HepG2 (cell line): ENCODE results near the gene ARPC1A. TPM values are rescaled to one million over a fixed set of nuclear protein-coding genes. Genes with fewer than 3 reads are reported as not detected.

Source experiments
- ATAC-seq: fragments of 200-7000 bp; cut with Tn5 transposase; 3 replicates; pipeline ENCODE4 v1.9.1; 2020; ENCODE audit warnings: mild to moderate bottlenecking, moderate library complexity
- BruUV-seq: library from RNA; stranded (reverse); fragments of 400-500 nt; replicated peaks from 2 replicates; lab custom pipeline; 2021; lab: Mats Ljungman, UMichigan
- CTCF ChIA-PET: fragments of 300-600 bp; formaldehyde crosslinking; extraction: SDS; loops from one replicate; lab custom pipeline; 2021; ENCODE audit warnings: low total read pairs, inconsistent platforms, low intra/inter-chr PET ratio; lab: Yijun Ruan, JAX
- POLR2A ChIA-PET: fragments of 350-600 bp; sonication (Branson Sonifier 250); formaldehyde crosslinking; loops from one replicate; lab custom pipeline; 2020; ENCODE audit warnings: antibody characterized with exemption, inconsistent platforms; lab: Yijun Ruan, JAX
- DNase-seq: peaks from one replicate; pipeline ENCODE4 v3.0.0-alpha.2; 2015; ENCODE audit warnings: low spot score
- FAIRE-seq: peaks from 3 replicates; lab custom pipeline; 2011; peaks lifted over from hg19 to GRCh38; lab: Jason Lieb, UNC
- H2AFZ ChIP-seq: one replicate; pipeline ENCODE4 v1.6.1; 2011; ENCODE audit warnings: low read length, inconsistent platforms
- H3K27ac ChIP-seq: fragments of 300-600 bp; 3 replicates; pipeline ENCODE4 v1.8.0; 2011; ENCODE audit warnings: mixed run types, mild to moderate bottlenecking, mixed read lengths, low read length, inconsistent platforms; ENCODE audit not compliant: insufficient read depth; ENCODE audit errors: extremely low read length
- H3K27me3 ChIP-seq, 2 experiments: fragments of 200-600 bp in 1 of 2; 2 replicates in 1 of 2; 3 replicates in 1 of 2; pipeline versions ENCODE4 v1.6.0 to v1.8.0; 2011; ENCODE audit warnings: low read length in 2 of 2, mild to moderate bottlenecking in 2 of 2, moderate library complexity in 2 of 2, inconsistent platforms in 1 of 2; ENCODE audit not compliant: insufficient read depth in 2 of 2, control insufficient read depth in 1 of 2
- H3K36me3 ChIP-seq, 2 experiments: fragments of 200-600 bp in 1 of 2; replicated peaks in 1 of 2; 2 replicates in 1 of 2; 3 replicates in 1 of 2; pipeline versions ENCODE4 v1.5.1 to v1.8.0; 2011; ENCODE audit warnings: low read length in 2 of 2, inconsistent platforms in 1 of 2; ENCODE audit not compliant: insufficient read depth in 2 of 2, control insufficient read depth in 1 of 2
- H3K4me1 ChIP-seq: 2 replicates; pipeline ENCODE4 v1.5.1; 2012; ENCODE audit warnings: low read length, inconsistent platforms; ENCODE audit not compliant: insufficient read depth
- H3K4me2 ChIP-seq: 2 replicates; pipeline ENCODE4 v1.6.0; 2011; ENCODE audit warnings: low read depth, low read length, inconsistent platforms
- H3K4me3 ChIP-seq, 3 experiments: fragments of 200-600 bp in 1 of 3; sonication (generic), shearing (Covaris generic) in 1 of 3; replicated peaks in 1 of 3; 2 replicates each; pipeline ENCODE4 v1.5.1; 2011 to 2016; ENCODE audit warnings: low read length in 3 of 3, inconsistent platforms in 2 of 3, low read depth in 2 of 3, mild to moderate bottlenecking in 2 of 3, control low read depth in 1 of 3, mixed read lengths in 1 of 3; ENCODE audit not compliant: insufficient read depth in 1 of 3
- H3K79me2 ChIP-seq: one replicate; pipeline ENCODE4 v1.6.1; 2011; ENCODE audit warnings: low read length, inconsistent platforms; ENCODE audit not compliant: insufficient read depth
- H3K9ac ChIP-seq: 2 replicates; pipeline ENCODE4 v1.6.0; 2011; ENCODE audit warnings: mild to moderate bottlenecking, low read depth, low read length, inconsistent platforms; ENCODE audit not compliant: insufficient read depth
- H3K9me3 ChIP-seq: 2 replicates; pipeline ENCODE4 v1.5.1; 2012; ENCODE audit warnings: mild to moderate bottlenecking, low read length
- H4K20me1 ChIP-seq: 2 replicates; pipeline ENCODE4 v1.6.0; 2011; ENCODE audit warnings: inconsistent platforms, mild to moderate bottlenecking, low read length, moderate library complexity; ENCODE audit not compliant: insufficient read depth
- DNMT1 ChIP-seq: sonication (generic); formaldehyde crosslinking; IDR thresholded peaks from 2 replicates; pipeline ENCODE4 v1.5.1; 2020; ENCODE audit warnings: mild to moderate bottlenecking, missing genetic modification reagents
- FOXA3 ChIP-seq: IDR thresholded peaks from 2 replicates; pipeline ENCODE4 v1.6.1; 2016; ENCODE audit warnings: missing genetic modification reagents, missing compliant biosample characterization
- FOXK1 ChIP-seq: sonication (generic); formaldehyde crosslinking; IDR thresholded peaks from 2 replicates; pipeline ENCODE4 v1.4.0; 2020; ENCODE audit warnings: low read depth, missing genetic modification reagents, borderline replicate concordance
- FOXK2 ChIP-seq: fragments of 450-650 bp; IDR thresholded peaks from 2 replicates; pipeline ENCODE4 v1.6.1; 2016
- HMG20B ChIP-seq: conservative IDR thresholded peaks from 2 replicates; pipeline ENCODE4 v1.6.1; 2016; ENCODE audit warnings: missing genetic modification reagents, missing compliant biosample characterization
- HOXD1 ChIP-seq: sonication (generic); formaldehyde crosslinking; IDR thresholded peaks from 2 replicates; pipeline ENCODE4 v1.5.0; 2020; ENCODE audit warnings: missing genetic modification reagents
- POGK ChIP-seq: sonication (generic); formaldehyde crosslinking; conservative IDR thresholded peaks from 2 replicates; pipeline ENCODE4 v1.8.0; 2022; ENCODE audit warnings: mild to moderate bottlenecking, moderate library complexity, missing genetic modification reagents
- SOX5 ChIP-seq: IDR thresholded peaks from 2 replicates; pipeline ENCODE4 v1.6.1; 2016; ENCODE audit warnings: borderline replicate concordance
- SRSF9 ChIP-seq: fragments of 200-400 bp; formaldehyde crosslinking; IDR thresholded peaks from 2 replicates; pipeline ENCODE4 v1.6.1; 2018; ENCODE audit warnings: borderline replicate concordance, mild to moderate bottlenecking, low read depth, low read length; ENCODE audit not compliant: insufficient read depth, poor library complexity, severe bottlenecking
- ZBTB7A ChIP-seq: sonication (generic); formaldehyde crosslinking; IDR thresholded peaks from 2 replicates; pipeline ENCODE4 v1.8.0; 2022; ENCODE audit warnings: mild to moderate bottlenecking, missing genetic modification reagents
- ZNF205 ChIP-seq: IDR thresholded peaks from 2 replicates; pipeline ENCODE4 v1.6.1; 2018; ENCODE audit warnings: missing biosample characterization, missing genetic modification reagents
- ZNF333 ChIP-seq: sonication (generic); formaldehyde crosslinking; IDR thresholded peaks from 2 replicates; pipeline ENCODE4 v1.4.0; 2020; ENCODE audit warnings: mild to moderate bottlenecking, missing genetic modification reagents, borderline replicate concordance
- ZNF569 ChIP-seq: sonication (generic); formaldehyde crosslinking; IDR thresholded peaks from 2 replicates; pipeline ENCODE4 v1.5.0; 2020; ENCODE audit warnings: mild to moderate bottlenecking, missing genetic modification reagents, moderate library complexity, borderline replicate concordance
- ZNF75D ChIP-seq: sonication (generic); formaldehyde crosslinking; IDR thresholded peaks from 2 replicates; pipeline ENCODE4 v1.8.1; 2023; ENCODE audit warnings: missing genetic modification reagents, mild to moderate bottlenecking, borderline replicate concordance
- WGBS: methylation state at CpG from one replicate; pipeline ENCODE4 v1.1.6; 2017; ENCODE audit warnings: low lambda C conversion rate; 5-methylcytosine and 5-hydroxymethylcytosine counted together
- in situ Hi-C: cut with HindIII; loops from 2 replicates; pipeline ENCODE4 v1.10.0; 2017; ENCODE audit warnings: low pct_unique_long_range_greater_than_20kb; ENCODE audit not compliant: extremely low pct_ligation_motif_present
- intact Hi-C: fragments of 100-400 bp; cut with micrococcal nuclease; formaldehyde crosslinking; loops from one replicate; pipeline ENCODE4 v1.10.0; 2022; ENCODE audit not compliant: unreplicated experiment
- polyA plus RNA-seq, 8 experiments: library from polyadenylated mRNA; depleted of rRNA in 3 of 8; stranded (reverse) in 7 of 8; unstranded in 1 of 8; fragments of >200 nt; fragmentation: Illumina TruSeq in 4 of 8; extraction: Trizol in 4 of 8; gene quantifications; 2 replicates each; pipeline versions ENCODE4 v1.2.1 to v1.2.3, GENCODE V29; 2011 to 2016; ENCODE audit warnings: low read depth in 4 of 8, missing spikeins in 1 of 8, mixed read lengths in 1 of 8; ENCODE audit not compliant: insufficient read depth in 1 of 8
- total RNA-seq, 5 experiments: library from RNA; depleted of rRNA; stranded (reverse); fragments of >200 nt; fragmentation: Illumina TruSeq; extraction: Trizol; gene quantifications; 2 replicates each; pipeline ENCODE4 v1.2.3, GENCODE V29; 2016; ENCODE audit warnings: low read depth in 1 of 5
- TF ChIP-seq, protein P1 (sequence below): sonication (generic); formaldehyde crosslinking; IDR thresholded peaks from 2 replicates; pipeline ENCODE4 v1.4.0; 2020; ENCODE audit warnings: missing genetic modification reagents, borderline replicate concordance

ARPC1A gene
- total and polyA plus RNA-seq, 2 of the 13 experiments (the other 11 are each of a cell fraction or from before 2014, with no cell fraction given), result 44.3 to 88.5 TPM

DNA sequence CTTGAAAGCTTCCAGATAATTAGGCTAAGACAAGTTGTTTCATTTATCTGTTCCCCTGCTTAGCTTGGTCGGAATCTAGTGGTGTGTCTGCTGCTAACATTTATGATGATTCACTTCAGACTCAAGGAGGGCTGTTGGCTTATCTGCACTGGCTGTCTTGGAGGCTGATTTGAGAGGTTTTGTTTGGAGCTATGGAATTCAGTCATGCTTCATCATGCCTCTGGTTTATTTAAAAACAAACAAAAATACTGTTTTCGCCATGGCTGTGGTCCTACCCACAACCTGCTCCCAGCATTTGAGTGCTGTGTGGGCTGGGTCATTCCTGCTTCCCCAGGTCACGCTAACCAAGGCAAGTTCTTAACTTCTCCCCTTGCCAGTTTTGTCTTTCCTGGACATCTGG lies 37.1 kb downstream of the ARPC1A start:
- ChIA-PET CTCF (no interaction called here), POLR2A (no interaction called here)
- no peak for FAIRE-seq
- no peak overlapping the region for H3K9ac ChIP-seq
- peaks cover 19 to 57% of the 10 kb centered on the region in 2 experiments for H3K36me3 ChIP-seq
- H3K4me2 ChIP-seq, result no peak overlapping the region
- 93% methylated on average over 3 of the region's 3 CpGs for WGBS
- H3K27me3 ChIP-seq, result no peaks in the 10 kb centered on the region
- no peaks in the 10 kb centered on the region for H4K20me1 ChIP-seq
- DNase-seq, result no peak
- no peak overlapping the region for H3K4me3 ChIP-seq
- intact Hi-C loops, result no loop called here
- H3K27ac ChIP-seq, result no peak overlapping the region
- TF ChIP-seq ZNF569 (CRISPR knock-in tag), result no peak
- TF ChIP-seq SOX5 (CRISPR knock-in tag), result no peak
- TF ChIP-seq FOXA3 (CRISPR knock-in tag), result no peak
- no peak for TF ChIP-seq FOXK1 (CRISPR knock-in tag)
- no peak for TF ChIP-seq ZNF333 (CRISPR knock-in tag)
- no peak for TF ChIP-seq ZNF205 (CRISPR knock-in tag)
- no peak for TF ChIP-seq ZBTB7A (CRISPR knock-in tag)
- TF ChIP-seq, protein P1, sequence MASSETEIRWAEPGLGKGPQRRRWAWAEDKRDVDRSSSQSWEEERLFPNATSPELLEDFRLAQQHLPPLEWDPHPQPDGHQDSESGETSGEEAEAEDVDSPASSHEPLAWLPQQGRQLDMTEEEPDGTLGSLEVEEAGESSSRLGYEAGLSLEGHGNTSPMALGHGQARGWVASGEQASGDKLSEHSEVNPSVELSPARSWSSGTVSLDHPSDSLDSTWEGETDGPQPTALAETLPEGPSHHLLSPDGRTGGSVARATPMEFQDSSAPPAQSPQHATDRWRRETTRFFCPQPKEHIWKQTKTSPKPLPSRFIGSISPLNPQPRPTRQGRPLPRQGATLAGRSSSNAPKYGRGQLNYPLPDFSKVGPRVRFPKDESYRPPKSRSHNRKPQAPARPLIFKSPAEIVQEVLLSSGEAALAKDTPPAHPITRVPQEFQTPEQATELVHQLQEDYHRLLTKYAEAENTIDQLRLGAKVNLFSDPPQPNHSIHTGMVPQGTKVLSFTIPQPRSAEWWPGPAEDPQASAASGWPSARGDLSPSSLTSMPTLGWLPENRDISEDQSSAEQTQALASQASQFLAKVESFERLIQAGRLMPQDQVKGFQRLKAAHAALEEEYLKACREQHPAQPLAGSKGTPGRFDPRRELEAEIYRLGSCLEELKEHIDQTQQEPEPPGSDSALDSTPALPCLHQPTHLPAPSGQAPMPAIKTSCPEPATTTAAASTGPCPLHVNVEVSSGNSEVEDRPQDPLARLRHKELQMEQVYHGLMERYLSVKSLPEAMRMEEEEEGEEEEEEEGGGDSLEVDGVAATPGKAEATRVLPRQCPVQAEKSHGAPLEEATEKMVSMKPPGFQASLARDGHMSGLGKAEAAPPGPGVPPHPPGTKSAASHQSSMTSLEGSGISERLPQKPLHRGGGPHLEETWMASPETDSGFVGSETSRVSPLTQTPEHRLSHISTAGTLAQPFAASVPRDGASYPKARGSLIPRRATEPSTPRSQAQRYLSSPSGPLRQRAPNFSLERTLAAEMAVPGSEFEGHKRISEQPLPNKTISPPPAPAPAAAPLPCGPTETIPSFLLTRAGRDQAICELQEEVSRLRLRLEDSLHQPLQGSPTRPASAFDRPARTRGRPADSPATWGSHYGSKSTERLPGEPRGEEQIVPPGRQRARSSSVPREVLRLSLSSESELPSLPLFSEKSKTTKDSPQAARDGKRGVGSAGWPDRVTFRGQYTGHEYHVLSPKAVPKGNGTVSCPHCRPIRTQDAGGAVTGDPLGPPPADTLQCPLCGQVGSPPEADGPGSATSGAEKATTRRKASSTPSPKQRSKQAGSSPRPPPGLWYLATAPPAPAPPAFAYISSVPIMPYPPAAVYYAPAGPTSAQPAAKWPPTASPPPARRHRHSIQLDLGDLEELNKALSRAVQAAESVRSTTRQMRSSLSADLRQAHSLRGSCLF (CRISPR knock-in tag), result no peak
- no peak for TF ChIP-seq HMG20B (CRISPR knock-in tag)
- TF ChIP-seq POGK (CRISPR knock-in tag), result no peak
- TF ChIP-seq DNMT1 (CRISPR knock-in tag), result no peak
- no peak for TF ChIP-seq HOXD1 (CRISPR knock-in tag)
- TF ChIP-seq SRSF9, result no peak
- no peak for TF ChIP-seq ZNF75D
- no peak for TF ChIP-seq FOXK2
- 0 out of 2 replicates have a peak, but pooled peaks cover 8% of the 10 kb centered on the region for H3K4me1 ChIP-seq
- in situ Hi-C loops, result no loop called here
- no peak overlapping the region for H2AFZ ChIP-seq
- no peaks in the 10 kb centered on the region for H3K79me2 ChIP-seq
- no peaks in the 10 kb centered on the region for H3K9me3 ChIP-seq
- ATAC-seq, result no peak
- no TSS peak for BruUV-seq
